HG03558 (cell line): ENCODE data around the gene KBTBD12.

Source experiments
- ATAC-seq: cut with Tn5 transposase; IDR thresholded peaks from one replicate; pipeline ENCODE4 v1.9.1; 2021; ENCODE audit warnings: moderate number of reproducible peaks; ENCODE audit not compliant: unreplicated experiment; ENCODE audit errors: extremely low read depth

KBTBD12 gene

GRCh38 chr3:128006061-128007032 lies 91.3 kb downstream of the KBTBD12 start:
- ATAC-seq: no peak

GRCh38 chr3:128007033-128007424 lies 92.0 kb downstream of the KBTBD12 start:
- ATAC-seq: no peak

- ATAC-seq: no peak
Measured at GRCh38 chr3:128009952-128010846, 95.2 kb downstream of the KBTBD12 start.

- no peak for ATAC-seq
Measured at GRCh38 chr3:128011140-128011539, 96.1 kb downstream of the KBTBD12 start.

- ATAC-seq: no peak
Measured at GRCh38 chr3:128012050-128012449, 97.0 kb downstream of the KBTBD12 start.

GRCh38 chr3:128014548-128014947 lies 99.5 kb downstream of the KBTBD12 start:
- ATAC-seq: no peak

GRCh38 chr3:128016502-128016901 lies 101.5 kb downstream of the KBTBD12 start:
- ATAC-seq: no peak

- ATAC-seq: no peak
Measured at GRCh38 chr3:128021768-128022372, 106.8 kb downstream of the KBTBD12 start.

GRCh38 chr3:128033102-128033501 lies 118.1 kb downstream of the KBTBD12 start:
- ATAC-seq: no peak

GRCh38 chr3:128036119-128036518 lies 121.1 kb downstream of the KBTBD12 start:
- no peak for ATAC-seq
